RWPE1 (cell line): ENCODE results near the gene ATP8B4.

Experiments used
- CTCF ChIA-PET: fragments of 350-600 bp; sonication (Branson Sonifier 250); formaldehyde crosslinking; extraction: SDS; loops from one replicate; lab custom pipeline; 2021; lab: Yijun Ruan, JAX
- POLR2A ChIA-PET: fragments of 400-600 bp; formaldehyde crosslinking; extraction: SDS; loops from one replicate; lab custom pipeline; 2020; ENCODE audit warnings: antibody characterized with exemption; ENCODE audit not compliant: low non-redundant PET; lab: Yijun Ruan, JAX
- DNase-seq: peaks from one replicate; pipeline ENCODE4 v3.0.0; 2012; ENCODE audit warnings: low spot score
- H3K27ac ChIP-seq: fragments of 450-650 bp; 2 replicates; pipeline ENCODE4 v1.5.1; 2017
- TF ChIP-seq, protein P1 (sequence below): fragments of 450-650 bp; conservative IDR thresholded peaks from 2 replicates; pipeline ENCODE4 v1.5.1; 2017; ENCODE audit warnings: low read depth, mild to moderate bottlenecking

The ATP8B4 gene

GRCh38 chr15:50123861-50124557 is 5.0 kb upstream of the ATP8B4 start:
- POLR2A ChIA-PET: no interaction called here
- CTCF ChIA-PET: interaction anchor here (0.6 kb wide), 1 partner anchor 181 kb away, joined by 4 read pairs; no protein-coding TSS in a partner anchor
- DNase-seq: no peak
- TF ChIP-seq, protein P1, sequence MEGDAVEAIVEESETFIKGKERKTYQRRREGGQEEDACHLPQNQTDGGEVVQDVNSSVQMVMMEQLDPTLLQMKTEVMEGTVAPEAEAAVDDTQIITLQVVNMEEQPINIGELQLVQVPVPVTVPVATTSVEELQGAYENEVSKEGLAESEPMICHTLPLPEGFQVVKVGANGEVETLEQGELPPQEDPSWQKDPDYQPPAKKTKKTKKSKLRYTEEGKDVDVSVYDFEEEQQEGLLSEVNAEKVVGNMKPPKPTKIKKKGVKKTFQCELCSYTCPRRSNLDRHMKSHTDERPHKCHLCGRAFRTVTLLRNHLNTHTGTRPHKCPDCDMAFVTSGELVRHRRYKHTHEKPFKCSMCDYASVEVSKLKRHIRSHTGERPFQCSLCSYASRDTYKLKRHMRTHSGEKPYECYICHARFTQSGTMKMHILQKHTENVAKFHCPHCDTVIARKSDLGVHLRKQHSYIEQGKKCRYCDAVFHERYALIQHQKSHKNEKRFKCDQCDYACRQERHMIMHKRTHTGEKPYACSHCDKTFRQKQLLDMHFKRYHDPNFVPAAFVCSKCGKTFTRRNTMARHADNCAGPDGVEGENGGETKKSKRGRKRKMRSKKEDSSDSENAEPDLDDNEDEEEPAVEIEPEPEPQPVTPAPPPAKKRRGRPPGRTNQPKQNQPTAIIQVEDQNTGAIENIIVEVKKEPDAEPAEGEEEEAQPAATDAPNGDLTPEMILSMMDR: no peak
- no peak overlapping the region for H3K27ac ChIP-seq

DNA sequence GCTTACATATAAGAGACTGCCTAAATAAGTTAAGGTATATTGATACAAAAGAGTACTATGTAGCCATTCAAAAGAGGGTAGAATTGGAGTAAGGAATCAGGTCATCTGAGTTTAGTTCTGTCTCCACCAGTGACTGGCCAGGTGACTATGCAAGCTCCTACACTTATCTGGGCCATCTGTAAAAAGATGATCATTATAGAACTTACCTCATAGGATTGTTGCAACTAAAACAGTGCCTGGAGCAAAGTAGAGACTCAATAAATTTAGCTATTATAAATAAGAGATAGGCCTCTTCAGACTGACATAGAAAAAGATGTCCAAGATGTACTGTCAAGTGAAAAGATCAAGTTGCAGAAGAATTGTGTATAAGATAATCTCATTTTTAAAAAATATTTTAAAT is 1.7 kb upstream of the ATP8B4 start:
- ChIA-PET POLR2A (no interaction called here), CTCF (no interaction called here)
- TF ChIP-seq, protein P1: no peak
- no peak overlapping the region for H3K27ac ChIP-seq
- DNase-seq: no peak

DNA sequence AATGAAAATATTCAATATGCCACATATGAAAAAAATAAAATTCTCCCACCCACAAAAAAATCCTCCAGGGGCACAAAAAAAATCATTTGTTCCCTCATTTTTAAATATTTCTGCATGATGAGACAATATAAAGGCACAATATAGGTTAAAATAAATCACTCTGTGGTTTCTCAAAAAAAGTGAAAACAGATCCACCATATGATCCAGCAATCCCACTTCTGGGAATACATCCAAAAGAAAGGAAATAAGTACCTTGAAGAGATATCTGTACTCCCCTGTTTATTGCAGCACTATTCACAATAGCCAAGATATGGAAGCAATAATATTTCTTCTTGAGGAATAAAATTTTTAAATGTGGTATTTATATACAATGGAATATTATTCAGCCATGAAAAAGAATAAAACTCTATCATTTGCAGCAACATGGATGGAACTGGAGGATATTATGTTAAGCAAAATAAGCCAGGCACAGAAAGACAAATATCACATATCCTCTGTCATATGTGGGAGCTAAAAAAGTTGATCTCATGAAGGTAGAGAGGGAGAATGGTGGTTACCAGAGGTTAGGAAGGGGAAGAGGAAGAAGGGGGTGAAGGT is 1.5 kb downstream of the ATP8B4 start:
- TF ChIP-seq, protein P1: no peak

GRCh38 chr15:50116477-50116876 is 2.6 kb downstream of the ATP8B4 start:
- POLR2A ChIA-PET: no interaction called here
- no peak for DNase-seq
- CTCF ChIA-PET: no interaction called here
- H3K27ac ChIP-seq: no peak overlapping the region
- TF ChIP-seq, protein P1: no peak

More for the DNA sequence above, 1.5 kb downstream of the ATP8B4 start:
- DNase-seq: no peak
- ChIA-PET POLR2A (no interaction called here), CTCF (interaction anchor here (0.6 kb wide), 1 partner anchor 18 kb away, joined by 3 read pairs; no protein-coding TSS in a partner anchor)
- H3K27ac ChIP-seq: no peak overlapping the region

- no peak for DNase-seq
- ChIA-PET POLR2A (no interaction called here), CTCF (interaction anchor here (0.7 kb wide), 1 partner anchor 32 kb away, joined by 3 read pairs; no protein-coding TSS in a partner anchor)
- no peak overlapping the region for H3K27ac ChIP-seq
- TF ChIP-seq, protein P1: no peak
Measured at GRCh38 chr15:50113992-50114780, 4.8 kb downstream of the ATP8B4 start.

- ChIA-PET POLR2A (no interaction called here), CTCF (no interaction called here)
- TF ChIP-seq, protein P1: no peak
- DNase-seq: no peak
- H3K27ac ChIP-seq: no peak overlapping the region
Measured at GRCh38 chr15:50113187-50113505, 5.9 kb downstream of the ATP8B4 start.
